Activated CD4-positive, alpha-beta T cell treated with anti-CD3 and anti-CD28 coated beads for 4 hours (primary cell): ENCODE data around the gene NEURL1.
"Not testable (repeated sequence)": the region's sequence is repeated elsewhere in the genome, so short reads cannot be mapped to it uniquely, and the experiment has no call there.

Experiments
- DNase-seq, 2 donors: peaks; one replicate each; pipeline ENCODE4 v3.0.0-alpha.2; 2020

NEURL1 gene

GRCh38 chr10:103587073-103587472, 93.6 kb downstream of the NEURL1 start:
- DNase-seq, result no peak

GRCh38 chr10:103589074-103589630, 95.6 kb downstream of the NEURL1 start:
- DNase-seq, result no peak

- DNase-seq, result no peak
These were observed 96.6 kb downstream of the NEURL1 start for GRCh38 chr10:103590060-103590459.

GRCh38 chr10:103590744-103591291, 97.3 kb downstream of the NEURL1 start:
- no peak for DNase-seq

GRCh38 chr10:103592186-103593021, 98.9 kb downstream of the NEURL1 start:
- DNase-seq, result peak; percentile 19 to 29

- no peak for DNase-seq
These were observed 99.6 kb downstream of the NEURL1 start for GRCh38 chr10:103593022-103593570.

- DNase-seq, result no peak
These were observed 102.6 kb downstream of the NEURL1 start for GRCh38 chr10:103595933-103596726.

- no peak for DNase-seq
These were observed 103.5 kb downstream of the NEURL1 start for GRCh38 chr10:103597003-103597402.

GRCh38 chr10:103598654-103599115, 105.2 kb downstream of the NEURL1 start:
- no peak for DNase-seq

GRCh38 chr10:103599211-103599610, 105.7 kb downstream of the NEURL1 start:
- no peak for DNase-seq

GRCh38 chr10:103599907-103600306, 106.4 kb downstream of the NEURL1 start:
- no peak for DNase-seq

GRCh38 chr10:103600325-103600724, 106.8 kb downstream of the NEURL1 start:
- no peak for DNase-seq

GRCh38 chr10:103600956-103601569, 107.6 kb downstream of the NEURL1 start:
- DNase-seq, result no peak

- no peak for DNase-seq
These were observed 108.7 kb downstream of the NEURL1 start for GRCh38 chr10:103602028-103602851.

- no peak for DNase-seq
These were observed 109.3 kb downstream of the NEURL1 start for GRCh38 chr10:103602852-103603155.

GRCh38 chr10:103603382-103603781, 109.9 kb downstream of the NEURL1 start:
- no peak for DNase-seq

GRCh38 chr10:103605359-103606096, 112.0 kb downstream of the NEURL1 start:
- peak; percentile 21 to 39 for DNase-seq

- DNase-seq, result not testable (repeated sequence)
These were observed 112.6 kb downstream of the NEURL1 start for GRCh38 chr10:103606097-103606438.

GRCh38 chr10:103607051-103607450, 113.5 kb downstream of the NEURL1 start:
- not testable (repeated sequence) for DNase-seq

- not testable (repeated sequence) for DNase-seq
These were observed 114.6 kb downstream of the NEURL1 start for GRCh38 chr10:103608056-103608455.
